Mesothelial cell of epicardium (in vitro differentiated cells): ENCODE measurements around the gene RIMBP2. TPM values are rescaled to one million over a fixed set of nuclear protein-coding genes. Genes with fewer than 3 reads are reported as not detected.

Experiments
- DNase-seq, 2 experiments: peaks; one replicate each; pipeline ENCODE4 v3.0.0; 2021; ENCODE audit warnings: low spot score in 2 of 2; ENCODE audit not compliant: unreplicated experiment in 2 of 2
- H3K27ac Mint-ChIP-seq: 2 replicates; pipeline ENCODE4 v1.8.0; 2021; ENCODE audit warnings: mixed read lengths
- H3K27me3 Mint-ChIP-seq: 2 replicates; pipeline ENCODE4 v1.8.0; 2021; ENCODE audit warnings: low read depth, mixed read lengths
- H3K36me3 Mint-ChIP-seq: 2 replicates; pipeline ENCODE4 v1.8.0; 2021; ENCODE audit warnings: mixed read lengths
- H3K4me1 Mint-ChIP-seq: 2 replicates; pipeline ENCODE4 v1.8.0; 2021; ENCODE audit warnings: mixed read lengths
- H3K4me3 Mint-ChIP-seq: 2 replicates; pipeline ENCODE4 v1.8.0; 2021; ENCODE audit warnings: mild to moderate bottlenecking, moderate library complexity, mixed read lengths
- H3K9me3 Mint-ChIP-seq: 2 replicates; pipeline ENCODE4 v1.8.0; 2021; ENCODE audit warnings: mixed read lengths
- total RNA-seq: library from RNA; stranded (reverse); gene quantifications from 3 replicates; pipeline ENCODE4 v1.2.1, GENCODE V29; 2021
- TF ChIP-seq, protein P1 (sequence below): fragments of 200-600 bp; sonication (generic); IDR thresholded peaks from one replicate; pipeline ENCODE4 v1.5.0; 2021; ENCODE audit warnings: antibody characterized with exemption; ENCODE audit not compliant: unreplicated experiment

Gene RIMBP2
- total RNA-seq, 1 donor from 2014 or later, result 8.6 TPM

GRCh38 chr12:130569521-130569920, 146.6 kb downstream of the RIMBP2 start:
- DNase-seq, result no peak
- Mint-ChIP-seq H3K4me3 (no peak overlapping the region), H3K4me1 (no peaks in the 10 kb centered on the region), H3K9me3 (peaks cover 18% of the 10 kb centered on the region), H3K27me3 (peaks cover 3% of the 10 kb centered on the region), H3K27ac (no peak overlapping the region), H3K36me3 (no peaks in the 10 kb centered on the region)
- TF ChIP-seq, protein P1, sequence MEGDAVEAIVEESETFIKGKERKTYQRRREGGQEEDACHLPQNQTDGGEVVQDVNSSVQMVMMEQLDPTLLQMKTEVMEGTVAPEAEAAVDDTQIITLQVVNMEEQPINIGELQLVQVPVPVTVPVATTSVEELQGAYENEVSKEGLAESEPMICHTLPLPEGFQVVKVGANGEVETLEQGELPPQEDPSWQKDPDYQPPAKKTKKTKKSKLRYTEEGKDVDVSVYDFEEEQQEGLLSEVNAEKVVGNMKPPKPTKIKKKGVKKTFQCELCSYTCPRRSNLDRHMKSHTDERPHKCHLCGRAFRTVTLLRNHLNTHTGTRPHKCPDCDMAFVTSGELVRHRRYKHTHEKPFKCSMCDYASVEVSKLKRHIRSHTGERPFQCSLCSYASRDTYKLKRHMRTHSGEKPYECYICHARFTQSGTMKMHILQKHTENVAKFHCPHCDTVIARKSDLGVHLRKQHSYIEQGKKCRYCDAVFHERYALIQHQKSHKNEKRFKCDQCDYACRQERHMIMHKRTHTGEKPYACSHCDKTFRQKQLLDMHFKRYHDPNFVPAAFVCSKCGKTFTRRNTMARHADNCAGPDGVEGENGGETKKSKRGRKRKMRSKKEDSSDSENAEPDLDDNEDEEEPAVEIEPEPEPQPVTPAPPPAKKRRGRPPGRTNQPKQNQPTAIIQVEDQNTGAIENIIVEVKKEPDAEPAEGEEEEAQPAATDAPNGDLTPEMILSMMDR, result no peak

DNA sequence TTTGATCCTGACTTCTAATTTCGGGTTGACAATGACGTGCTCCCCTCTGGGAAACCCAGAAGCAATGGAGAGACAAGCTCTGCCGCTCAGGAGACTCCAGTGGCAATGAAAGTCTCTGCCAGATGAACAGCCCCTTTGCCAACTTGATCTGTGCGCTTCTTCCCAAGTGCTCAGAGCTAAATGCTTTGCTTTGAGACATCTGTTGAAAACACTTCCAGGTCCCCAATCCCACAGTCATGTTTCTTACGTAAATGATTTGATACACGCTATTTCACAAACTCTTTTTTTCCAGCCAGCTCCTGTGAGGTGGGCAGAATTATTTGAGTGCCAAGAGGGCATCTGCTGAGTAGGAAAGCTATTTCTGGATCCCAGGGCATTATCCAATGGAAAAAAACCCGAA, 147.6 kb downstream of the RIMBP2 start:
- Mint-ChIP-seq H3K27ac (no peak overlapping the region), H3K9me3 (peaks cover 23% of the 10 kb centered on the region), H3K36me3 (no peaks in the 10 kb centered on the region), H3K27me3 (peaks cover 3% of the 10 kb centered on the region), H3K4me3 (no peak overlapping the region), H3K4me1 (no peaks in the 10 kb centered on the region)
- TF ChIP-seq, protein P1, result no peak
- DNase-seq, result no peak

- H3K36me3 Mint-ChIP-seq, result no peaks in the 10 kb centered on the region
- TF ChIP-seq, protein P1, result no peak
- no peak overlapping the region for H3K4me3 Mint-ChIP-seq
- peaks cover 3% of the 10 kb centered on the region for H3K27me3 Mint-ChIP-seq
- H3K4me1 Mint-ChIP-seq, result no peaks in the 10 kb centered on the region
- no peak for DNase-seq
- H3K9me3 Mint-ChIP-seq, result peaks cover 23% of the 10 kb centered on the region
- H3K27ac Mint-ChIP-seq, result no peak overlapping the region
Observed at GRCh38 chr12:130568041-130568440, 148.1 kb downstream of the RIMBP2 start.

GRCh38 chr12:130566446-130567155, 149.5 kb downstream of the RIMBP2 start:
- Mint-ChIP-seq H3K4me3 (no peak overlapping the region), H3K36me3 (no peaks in the 10 kb centered on the region), H3K27ac (no peak overlapping the region), H3K4me1 (no peaks in the 10 kb centered on the region), H3K9me3 (peaks cover 23% of the 10 kb centered on the region), H3K27me3 (peaks cover 3% of the 10 kb centered on the region)
- TF ChIP-seq, protein P1, result no peak
- DNase-seq, result no peak

GRCh38 chr12:130565189-130565588, 150.9 kb downstream of the RIMBP2 start:
- DNase-seq, result no peak
- H3K27ac Mint-ChIP-seq, result no peak overlapping the region
- peaks cover 7% of the 10 kb centered on the region for H3K27me3 Mint-ChIP-seq
- no peaks in the 10 kb centered on the region for H3K36me3 Mint-ChIP-seq
- TF ChIP-seq, protein P1, result no peak
- no peak overlapping the region for H3K4me3 Mint-ChIP-seq
- peaks cover 23% of the 10 kb centered on the region for H3K9me3 Mint-ChIP-seq
- H3K4me1 Mint-ChIP-seq, result no peaks in the 10 kb centered on the region

DNA sequence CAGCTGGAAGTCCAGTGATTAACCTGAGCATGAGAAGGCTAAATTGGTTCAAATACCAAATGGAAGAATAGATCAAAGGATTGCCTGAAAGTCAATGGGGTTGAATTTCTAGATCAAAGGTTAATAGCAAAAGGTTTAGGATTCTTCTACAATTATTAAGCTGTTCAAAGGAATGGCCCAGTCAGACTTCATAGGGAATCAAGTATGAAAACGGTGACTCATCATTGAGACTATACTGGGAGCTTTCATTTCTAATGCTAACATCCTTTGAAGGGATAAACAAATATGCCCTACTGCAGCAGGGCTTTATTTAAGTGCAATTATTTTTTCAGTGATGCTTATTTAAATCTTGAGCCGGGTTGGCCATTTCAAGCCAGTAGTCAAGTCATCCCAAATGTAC, 152.8 kb downstream of the RIMBP2 start:
- H3K4me1 Mint-ChIP-seq, result no peaks in the 10 kb centered on the region
- peaks cover 13% of the 10 kb centered on the region for H3K27me3 Mint-ChIP-seq
- no peak overlapping the region for H3K27ac Mint-ChIP-seq
- TF ChIP-seq, protein P1, result no peak
- no peak overlapping the region for H3K4me3 Mint-ChIP-seq
- no peaks in the 10 kb centered on the region for H3K36me3 Mint-ChIP-seq
- DNase-seq, result no peak
- H3K9me3 Mint-ChIP-seq, result peaks cover 23% of the 10 kb centered on the region
